Tibial nerve (tissue), 4 donors: ENCODE data around the gene SERPINB2. TPM values are rescaled to one million over a fixed set of nuclear protein-coding genes. Genes with fewer than 3 reads are reported as not detected.
A peak's percentile ranks its signal among the peaks of the same experiment; 100 is the strongest.

Source experiments
- DNase-seq, 2 donors: peaks; one replicate each; pipeline ENCODE4 v3.0.0-alpha.2; 2019; ENCODE audit warnings: low spot score in 2 of 2
- H3K27ac ChIP-seq, 4 donors: fragments of 200-600 bp; sonication (generic) in 3 of 4; one replicate each; pipeline ENCODE4 v1.5.1; 2017 to 2019; ENCODE audit warnings: mild to moderate bottlenecking in 1 of 4
- H3K27me3 ChIP-seq, 2 donors: fragments of 200-600 bp; sonication (generic) in 1 of 2; one replicate each; pipeline versions ENCODE4 v1.5.1 to v1.6.0; 2017 to 2019
- H3K36me3 ChIP-seq, 3 donors: fragments of 200-600 bp; sonication (generic); one replicate each; pipeline ENCODE4 v1.5.1; 2018 to 2019
- H3K4me1 ChIP-seq, 4 donors: fragments of 200-600 bp; sonication (generic) in 3 of 4; one replicate each; pipeline ENCODE4 v1.5.1; 2017 to 2019
- H3K4me3 ChIP-seq, 4 donors: fragments of 200-600 bp; sonication (generic) in 3 of 4; one replicate each; pipeline ENCODE4 v1.5.1; 2017 to 2019; ENCODE audit warnings: mild to moderate bottlenecking in 1 of 4, moderate library complexity in 1 of 4
- H3K9me3 ChIP-seq, 4 donors: fragments of 200-600 bp; sonication (generic) in 3 of 4; one replicate each; pipeline ENCODE4 v1.5.1; 2017 to 2019
- CTCF ChIP-seq, 5 experiments: fragments of 200-600 bp in 3 of 5; fragments of 450-650 bp in 2 of 5; sonication (generic) in 3 of 5; IDR thresholded peaks; one replicate each; pipeline ENCODE4 v1.5.1; 2016 to 2019; ENCODE audit warnings: antibody characterized with exemption in 5 of 5, mild to moderate bottlenecking in 3 of 5, moderate library complexity in 2 of 5
- EP300 ChIP-seq, 2 donors: sonication (generic); formaldehyde crosslinking; IDR thresholded peaks; one replicate each; pipeline ENCODE4 v1.6.1; 2017; ENCODE audit warnings: antibody characterized with exemption in 2 of 2, mild to moderate bottlenecking in 1 of 2
- POLR2A ChIP-seq, 2 donors: fragments of 450-650 bp; IDR thresholded peaks; one replicate each; pipeline ENCODE4 v1.6.1; 2017; ENCODE audit warnings: antibody characterized with exemption in 2 of 2, mild to moderate bottlenecking in 2 of 2, moderate library complexity in 2 of 2
- WGBS, 2 donors: methylation state at CpG; one replicate each; pipeline ENCODE4 v1.1.5; 2018; 5-methylcytosine and 5-hydroxymethylcytosine counted together
- total RNA-seq, 4 donors: library from RNA; depleted of rRNA; stranded (reverse); fragments of >200 nt; gene quantifications; one replicate each; pipeline ENCODE4 v1.1.0, GENCODE V29; 2016

The SERPINB2 gene
- total RNA-seq = not detected

- Histone ChIP-seq H3K27ac (no peak within 1 kb of the TSS), H3K27me3 (no peaks in the 10 kb centered on the region), H3K9me3 (no peaks in the 10 kb centered on the region), H3K36me3 (no peaks in the 10 kb centered on the region), H3K4me1 (no peaks in the 10 kb centered on the region), H3K4me3 (no peak within 1 kb of the TSS)
- WGBS, 2 donors = 38 to 47% methylated on average over 1 of the region's 1 CpG
- DNase-seq = no peak
- TF ChIP-seq POLR2A (IDR thresholded peaks at IDR 0.05) (no peak), CTCF (IDR thresholded peaks at IDR 0.05) (no peak), EP300 (IDR thresholded peaks at IDR 0.05) (no peak)
Observed at GRCh38 chr18:63887424-63887823, at the start of gene SERPINB2. TSS of gene SERPINB2 (plus strand) at chr18:63887705. CDS start at chr18:63891445, 3,740 bp downstream.

GRCh38 chr18:63843008-63843407 lies 44.5 kb upstream of the SERPINB2 start:
- Histone ChIP-seq H3K27ac (no peak overlapping the region), H3K4me1 (no peaks in the 10 kb centered on the region), H3K4me3 (no peak overlapping the region), H3K27me3 (no peaks in the 10 kb centered on the region), H3K36me3 (no peaks in the 10 kb centered on the region), H3K9me3 (no peaks in the 10 kb centered on the region)
- 75 to 76% methylated on average over 7 of the region's 7 CpGs for WGBS, 2 donors
- TF ChIP-seq EP300 (IDR thresholded peaks at IDR 0.05) = no peak
- no peak for TF ChIP-seq POLR2A (IDR thresholded peaks at IDR 0.05)
- no peak for TF ChIP-seq CTCF (IDR thresholded peaks at IDR 0.05)
- DNase-seq = no peak

GRCh38 chr18:63844254-63844653 lies 43.3 kb upstream of the SERPINB2 start:
- no peaks in the 10 kb centered on the region for H3K4me1 ChIP-seq
- H3K9me3 ChIP-seq = no peaks in the 10 kb centered on the region
- 13 to 16% methylated on average over 3 of the region's 3 CpGs for WGBS, 2 donors
- no peak overlapping the region for H3K27ac ChIP-seq
- TF ChIP-seq EP300 (IDR thresholded peaks at IDR 0.05) = no peak
- TF ChIP-seq POLR2A (IDR thresholded peaks at IDR 0.05) = no peak
- peak in 1 of 5 experiments; percentile 12 for TF ChIP-seq CTCF (IDR thresholded peaks at IDR 0.05)
- H3K4me3 ChIP-seq = no peak overlapping the region
- no peak for DNase-seq
- no peaks in the 10 kb centered on the region for H3K36me3 ChIP-seq
- H3K27me3 ChIP-seq = no peaks in the 10 kb centered on the region

GRCh38 chr18:63848159-63848558 lies 39.3 kb upstream of the SERPINB2 start:
- H3K9me3 ChIP-seq = no peaks in the 10 kb centered on the region
- peak; percentile 12 to 44 (median 28) for TF ChIP-seq CTCF (IDR thresholded peaks at IDR 0.05)
- TF ChIP-seq POLR2A (IDR thresholded peaks at IDR 0.05) = no peak
- no peak for TF ChIP-seq EP300 (IDR thresholded peaks at IDR 0.05)
- no peak overlapping the region for H3K4me3 ChIP-seq
- DNase-seq = no peak
- no peaks in the 10 kb centered on the region for H3K27me3 ChIP-seq
- H3K36me3 ChIP-seq = no peaks in the 10 kb centered on the region
- WGBS, 2 donors = 2 to 5% methylated on average over 2 of the region's 2 CpGs
- no peak overlapping the region for H3K27ac ChIP-seq
- no peaks in the 10 kb centered on the region for H3K4me1 ChIP-seq

GRCh38 chr18:63850020-63850419 lies 37.5 kb upstream of the SERPINB2 start:
- 37 to 43% methylated on average over 4 of the region's 4 CpGs for WGBS, 2 donors

More at GRCh38 chr18:63850020-63850419, 37.5 kb upstream of the SERPINB2 start:
- Histone ChIP-seq H3K4me1 (no peaks in the 10 kb centered on the region), H3K27ac (no peak overlapping the region), H3K9me3 (peaks cover 0 to 5% (median 0%) of the 10 kb centered on the region in 4 donors), H3K36me3 (no peaks in the 10 kb centered on the region), H3K4me3 (no peak overlapping the region), H3K27me3 (no peaks in the 10 kb centered on the region)
- no peak for DNase-seq
- peak in 1 of 5 experiments; percentile 19 for TF ChIP-seq CTCF (IDR thresholded peaks at IDR 0.05)
- TF ChIP-seq EP300 (IDR thresholded peaks at IDR 0.05) = no peak
